ENCODE measurements around the gene RADX. TPM values are rescaled to one million over a fixed set of nuclear protein-coding genes. Genes with fewer than 3 reads are reported as not detected.

The RADX gene
- total and polyA plus RNA-seq, 2 of the 13 experiments (the other 11 are each of a cell fraction or from before 2014, with no cell fraction given) = 1.1 to 2.7 TPM

DNA sequence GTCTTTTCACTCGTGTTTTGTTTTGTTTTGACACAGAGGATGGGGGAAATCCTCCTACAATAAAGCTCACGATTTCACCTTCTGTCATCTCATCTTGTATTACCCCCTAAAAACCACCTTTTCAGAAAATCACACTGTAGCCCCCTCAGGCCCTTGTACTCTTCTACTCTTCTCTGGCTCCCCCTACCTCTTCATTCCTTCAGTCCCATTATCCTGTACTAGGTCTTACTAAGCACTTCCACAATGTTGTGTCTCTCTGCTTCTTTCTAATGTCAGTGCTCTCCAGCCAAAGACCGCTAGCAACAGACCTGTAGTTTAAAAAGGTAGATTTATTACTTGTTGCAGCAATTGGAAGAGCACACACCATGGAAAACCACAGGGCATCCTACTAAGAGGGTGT, 84.7 kb downstream of the RADX start:
- FAIRE-seq (no peak), DNase-seq (ENCODE audit: low spot score) (peak; percentile 2), ATAC-seq (no peak)
- H3K4me1 ChIP-seq (ENCODE audit: insufficient read depth, low read length) = peaks cover 23% of the 10 kb centered on the region
- H3K79me2 ChIP-seq (ENCODE audit: insufficient read depth, low read length) = peaks cover 12% of the 10 kb centered on the region
- H2AFZ ChIP-seq (ENCODE audit: low read length) = no peak overlapping the region
- no peaks in the 10 kb centered on the region for H3K27me3 ChIP-seq (ENCODE audit: control insufficient read depth in 1 of 2, insufficient read depth in 2 of 2, low read length in 2 of 2)
- H3K36me3 ChIP-seq (replicated peaks in 1 of 2; ENCODE audit: control insufficient read depth in 1 of 2, insufficient read depth in 2 of 2, low read length in 2 of 2) = no peaks in the 10 kb centered on the region
- no peaks in the 10 kb centered on the region for H3K9me3 ChIP-seq (ENCODE audit: low read length)
- in situ Hi-C loops (cut with HindIII; ENCODE audit: extremely low pct_ligation_motif_present, low pct_unique_long_range_greater_than_20kb) (no loop called here), intact Hi-C loops (cut with micrococcal nuclease; ENCODE audit: unreplicated experiment) (no loop called here)
- no TSS peak for BruUV-seq (replicated peaks)
- no peaks in the 10 kb centered on the region for H4K20me1 ChIP-seq (ENCODE audit: insufficient read depth, low read length)
- peak overlapping the region; percentile 75 for H3K4me2 ChIP-seq (ENCODE audit: low read depth, low read length)
- 0 out of 2 replicates have a peak overlapping the region, but pooled peaks have one; percentile 22 for H3K9ac ChIP-seq (ENCODE audit: insufficient read depth, low read depth, low read length)
- WGBS (ENCODE audit: low lambda C conversion rate) = 63% methylated on average over 3 of the region's 3 CpGs
- CTCF ChIA-PET (ENCODE audit: low intra/inter-chr PET ratio, low total read pairs) = no interaction called here
- no peak overlapping the region for H3K27ac ChIP-seq (ENCODE audit: extremely low read length, insufficient read depth, low read length)
- POLR2A ChIA-PET = no interaction called here
- peak overlapping the region in 2 of 3 experiments; percentile 9 to 72; a peak in 2 of 6 replicates for H3K4me3 ChIP-seq (replicated peaks in 1 of 3; ENCODE audit: insufficient read depth in 1 of 3, low read depth in 2 of 3, low read length in 3 of 3)
- no peak for TF ChIP-seq DMAP1 (CRISPR knock-in tag; IDR thresholded peaks at IDR 0.05)
- TF ChIP-seq BRD4 (CRISPR knock-in tag; IDR thresholded peaks at IDR 0.05) = no peak
- TF ChIP-seq, protein P1, sequence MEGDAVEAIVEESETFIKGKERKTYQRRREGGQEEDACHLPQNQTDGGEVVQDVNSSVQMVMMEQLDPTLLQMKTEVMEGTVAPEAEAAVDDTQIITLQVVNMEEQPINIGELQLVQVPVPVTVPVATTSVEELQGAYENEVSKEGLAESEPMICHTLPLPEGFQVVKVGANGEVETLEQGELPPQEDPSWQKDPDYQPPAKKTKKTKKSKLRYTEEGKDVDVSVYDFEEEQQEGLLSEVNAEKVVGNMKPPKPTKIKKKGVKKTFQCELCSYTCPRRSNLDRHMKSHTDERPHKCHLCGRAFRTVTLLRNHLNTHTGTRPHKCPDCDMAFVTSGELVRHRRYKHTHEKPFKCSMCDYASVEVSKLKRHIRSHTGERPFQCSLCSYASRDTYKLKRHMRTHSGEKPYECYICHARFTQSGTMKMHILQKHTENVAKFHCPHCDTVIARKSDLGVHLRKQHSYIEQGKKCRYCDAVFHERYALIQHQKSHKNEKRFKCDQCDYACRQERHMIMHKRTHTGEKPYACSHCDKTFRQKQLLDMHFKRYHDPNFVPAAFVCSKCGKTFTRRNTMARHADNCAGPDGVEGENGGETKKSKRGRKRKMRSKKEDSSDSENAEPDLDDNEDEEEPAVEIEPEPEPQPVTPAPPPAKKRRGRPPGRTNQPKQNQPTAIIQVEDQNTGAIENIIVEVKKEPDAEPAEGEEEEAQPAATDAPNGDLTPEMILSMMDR (CRISPR knock-in tag; IDR thresholded peaks at IDR 0.05) = peak; percentile 33; the same call in 1 of the 2 replicates
- TF ChIP-seq, protein P2, sequence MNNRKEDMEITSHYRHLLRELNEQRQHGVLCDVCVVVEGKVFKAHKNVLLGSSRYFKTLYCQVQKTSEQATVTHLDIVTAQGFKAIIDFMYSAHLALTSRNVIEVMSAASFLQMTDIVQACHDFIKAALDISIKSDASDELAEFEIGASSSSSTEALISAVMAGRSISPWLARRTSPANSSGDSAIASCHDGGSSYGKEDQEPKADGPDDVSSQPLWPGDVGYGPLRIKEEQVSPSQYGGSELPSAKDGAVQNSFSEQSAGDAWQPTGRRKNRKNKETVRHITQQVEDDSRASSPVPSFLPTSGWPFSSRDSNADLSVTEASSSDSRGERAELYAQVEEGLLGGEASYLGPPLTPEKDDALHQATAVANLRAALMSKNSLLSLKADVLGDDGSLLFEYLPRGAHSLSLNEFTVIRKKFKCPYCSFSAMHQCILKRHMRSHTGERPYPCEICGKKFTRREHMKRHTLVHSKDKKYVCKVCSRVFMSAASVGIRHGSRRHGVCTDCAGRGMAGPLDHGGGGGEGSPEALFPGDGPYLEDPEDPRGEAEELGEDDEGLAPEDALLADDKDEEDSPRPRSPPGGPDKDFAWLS (CRISPR knock-in tag; IDR thresholded peaks at IDR 0.05; ENCODE audit: borderline replicate concordance) = no peak
- TF ChIP-seq ZSCAN31 (CRISPR knock-in tag; IDR thresholded peaks at IDR 0.05; ENCODE audit: low read depth) = no peak
- TF ChIP-seq STAG1 (CRISPR knock-in tag; IDR thresholded peaks at IDR 0.05) = 0 out of 2 replicates have a peak, but pooled peaks have one; percentile 6
- TF ChIP-seq, protein P3, sequence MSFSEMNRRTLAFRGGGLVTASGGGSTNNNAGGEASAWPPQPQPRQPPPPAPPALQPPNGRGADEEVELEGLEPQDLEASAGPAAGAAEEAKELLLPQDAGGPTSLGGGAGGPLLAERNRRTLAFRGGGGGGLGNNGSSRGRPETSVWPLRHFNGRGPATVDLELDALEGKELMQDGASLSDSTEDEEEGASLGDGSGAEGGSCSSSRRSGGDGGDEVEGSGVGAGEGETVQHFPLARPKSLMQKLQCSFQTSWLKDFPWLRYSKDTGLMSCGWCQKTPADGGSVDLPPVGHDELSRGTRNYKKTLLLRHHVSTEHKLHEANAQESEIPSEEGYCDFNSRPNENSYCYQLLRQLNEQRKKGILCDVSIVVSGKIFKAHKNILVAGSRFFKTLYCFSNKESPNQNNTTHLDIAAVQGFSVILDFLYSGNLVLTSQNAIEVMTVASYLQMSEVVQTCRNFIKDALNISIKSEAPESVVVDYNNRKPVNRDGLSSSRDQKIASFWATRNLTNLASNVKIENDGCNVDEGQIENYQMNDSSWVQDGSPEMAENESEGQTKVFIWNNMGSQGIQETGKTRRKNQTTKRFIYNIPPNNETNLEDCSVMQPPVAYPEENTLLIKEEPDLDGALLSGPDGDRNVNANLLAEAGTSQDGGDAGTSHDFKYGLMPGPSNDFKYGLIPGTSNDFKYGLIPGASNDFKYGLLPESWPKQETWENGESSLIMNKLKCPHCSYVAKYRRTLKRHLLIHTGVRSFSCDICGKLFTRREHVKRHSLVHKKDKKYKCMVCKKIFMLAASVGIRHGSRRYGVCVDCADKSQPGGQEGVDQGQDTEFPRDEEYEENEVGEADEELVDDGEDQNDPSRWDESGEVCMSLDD (CRISPR knock-in tag; IDR thresholded peaks at IDR 0.05; ENCODE audit: borderline replicate concordance) = no peak
